Activated CD4-positive, CD25-positive, alpha-beta regulatory T cell treated with anti-CD3 and anti-CD28 coated beads, Interleukin-2, amount 50 U/mL, for 24 hours (primary cell): ENCODE results near the gene TMF1.
A peak's percentile ranks its signal among the peaks of the same experiment; 100 is the strongest.

ENCODE experiments used
- ATAC-seq, 2 donors: fragments of 150-1000 bp; cut with Tn5 transposase; one replicate each; pipeline ENCODE4 v1.10.0; 2021; ENCODE audit warnings: mild to moderate bottlenecking in 1 of 2, moderate library complexity in 1 of 2

TMF1 gene, protein sequence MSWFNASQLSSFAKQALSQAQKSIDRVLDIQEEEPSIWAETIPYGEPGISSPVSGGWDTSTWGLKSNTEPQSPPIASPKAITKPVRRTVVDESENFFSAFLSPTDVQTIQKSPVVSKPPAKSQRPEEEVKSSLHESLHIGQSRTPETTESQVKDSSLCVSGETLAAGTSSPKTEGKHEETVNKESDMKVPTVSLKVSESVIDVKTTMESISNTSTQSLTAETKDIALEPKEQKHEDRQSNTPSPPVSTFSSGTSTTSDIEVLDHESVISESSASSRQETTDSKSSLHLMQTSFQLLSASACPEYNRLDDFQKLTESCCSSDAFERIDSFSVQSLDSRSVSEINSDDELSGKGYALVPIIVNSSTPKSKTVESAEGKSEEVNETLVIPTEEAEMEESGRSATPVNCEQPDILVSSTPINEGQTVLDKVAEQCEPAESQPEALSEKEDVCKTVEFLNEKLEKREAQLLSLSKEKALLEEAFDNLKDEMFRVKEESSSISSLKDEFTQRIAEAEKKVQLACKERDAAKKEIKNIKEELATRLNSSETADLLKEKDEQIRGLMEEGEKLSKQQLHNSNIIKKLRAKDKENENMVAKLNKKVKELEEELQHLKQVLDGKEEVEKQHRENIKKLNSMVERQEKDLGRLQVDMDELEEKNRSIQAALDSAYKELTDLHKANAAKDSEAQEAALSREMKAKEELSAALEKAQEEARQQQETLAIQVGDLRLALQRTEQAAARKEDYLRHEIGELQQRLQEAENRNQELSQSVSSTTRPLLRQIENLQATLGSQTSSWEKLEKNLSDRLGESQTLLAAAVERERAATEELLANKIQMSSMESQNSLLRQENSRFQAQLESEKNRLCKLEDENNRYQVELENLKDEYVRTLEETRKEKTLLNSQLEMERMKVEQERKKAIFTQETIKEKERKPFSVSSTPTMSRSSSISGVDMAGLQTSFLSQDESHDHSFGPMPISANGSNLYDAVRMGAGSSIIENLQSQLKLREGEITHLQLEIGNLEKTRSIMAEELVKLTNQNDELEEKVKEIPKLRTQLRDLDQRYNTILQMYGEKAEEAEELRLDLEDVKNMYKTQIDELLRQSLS

DNA sequence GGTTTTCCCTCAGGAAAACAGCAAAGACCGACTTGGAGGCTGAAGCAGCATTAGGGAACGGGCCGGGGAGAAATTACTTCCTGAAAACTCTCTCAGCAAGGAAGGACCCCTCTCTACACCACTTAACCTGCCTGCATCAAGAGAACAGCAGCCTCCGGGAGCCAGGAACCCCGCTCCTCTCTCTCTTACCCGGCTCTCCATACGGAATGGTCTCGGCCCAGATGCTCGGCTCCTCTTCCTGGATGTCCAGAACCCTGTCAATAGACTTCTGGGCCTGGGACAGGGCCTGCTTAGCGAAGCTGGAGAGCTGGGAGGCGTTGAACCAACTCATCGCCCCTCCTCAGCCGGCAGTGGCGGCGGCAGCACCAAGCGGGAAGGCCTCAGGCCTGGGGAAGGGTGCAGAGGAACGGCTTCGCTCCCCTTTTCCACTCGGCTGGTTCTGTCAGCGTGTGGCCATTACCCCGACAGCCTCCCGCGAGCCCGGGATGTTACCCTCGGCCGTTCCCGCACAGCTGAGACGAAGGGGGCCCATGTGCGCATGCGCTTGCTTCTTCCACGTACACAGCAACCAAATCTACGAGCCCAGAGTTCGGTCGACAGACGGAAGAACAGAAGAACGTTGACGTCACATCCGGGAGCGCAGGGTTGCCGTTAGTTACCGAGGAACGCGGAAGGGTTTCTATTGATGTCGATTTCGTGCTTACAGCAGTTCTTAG, at the start of gene TMF1:
TSS of gene TMF1 (minus strand) at position 578 of the 716 bp plus-strand sequence. CDS start at position 331, 247 bp downstream.
- peak; percentile 95 for ATAC-seq

- ATAC-seq, result no peak
Observed at GRCh38 chr3:69099576-69099975, 47.4 kb upstream of the TMF1 start.

DNA sequence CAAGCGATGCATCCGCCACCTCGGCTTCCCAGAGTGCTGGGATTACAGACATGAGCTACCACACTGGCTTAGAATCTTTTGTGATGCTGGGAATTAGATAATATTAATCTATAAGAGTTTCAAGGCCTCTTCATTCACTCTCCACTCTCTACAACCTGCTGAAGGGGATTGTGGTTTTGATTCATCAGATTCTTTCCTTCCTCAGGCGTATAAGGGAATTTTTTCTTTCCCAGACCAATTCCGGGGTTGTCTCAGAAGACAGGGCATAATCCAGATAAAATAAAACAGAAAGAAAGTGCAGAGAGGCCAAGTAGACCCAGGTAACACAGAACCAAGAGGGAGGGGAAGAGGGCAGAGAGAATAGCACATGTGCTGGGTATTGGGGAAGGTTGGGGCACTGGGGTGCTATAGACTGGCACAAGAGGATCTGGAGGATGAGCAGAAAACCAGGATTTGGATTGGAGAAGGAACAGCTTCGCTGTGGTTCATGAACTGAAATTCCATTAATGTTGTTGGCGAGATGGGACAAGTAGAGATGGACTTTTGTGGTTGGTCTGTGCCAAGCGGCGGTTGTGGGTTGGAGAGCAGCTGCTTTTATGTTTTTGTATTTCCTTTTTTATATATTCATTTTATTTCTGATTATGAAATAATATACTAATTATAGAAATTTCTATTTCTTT, 45.4 kb upstream of the TMF1 start:
- ATAC-seq, result no peak

- ATAC-seq, result no peak
Observed at GRCh38 chr3:69096299-69096698, 44.2 kb upstream of the TMF1 start.

DNA sequence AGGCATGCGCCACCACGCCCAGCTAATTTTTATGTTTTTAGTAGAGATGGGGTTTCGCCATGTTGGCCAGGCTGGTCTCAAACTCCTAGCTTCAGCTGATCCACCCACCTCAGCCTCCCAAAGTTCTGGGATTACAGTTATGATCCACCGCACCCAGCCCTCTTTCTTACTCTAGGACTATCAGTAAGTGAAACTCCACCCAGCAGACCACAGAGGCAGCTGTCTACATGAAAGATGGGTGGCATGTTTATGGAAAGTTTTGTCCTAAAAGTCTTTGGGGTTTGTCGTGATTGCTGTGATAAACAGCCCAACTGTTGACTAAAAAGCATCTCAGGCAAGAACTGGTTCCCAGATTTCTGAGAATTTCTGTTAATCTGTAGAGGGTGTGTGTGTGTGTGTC, 43.5 kb upstream of the TMF1 start:
- peak in 1 of 2 donors; percentile 27 for ATAC-seq

DNA sequence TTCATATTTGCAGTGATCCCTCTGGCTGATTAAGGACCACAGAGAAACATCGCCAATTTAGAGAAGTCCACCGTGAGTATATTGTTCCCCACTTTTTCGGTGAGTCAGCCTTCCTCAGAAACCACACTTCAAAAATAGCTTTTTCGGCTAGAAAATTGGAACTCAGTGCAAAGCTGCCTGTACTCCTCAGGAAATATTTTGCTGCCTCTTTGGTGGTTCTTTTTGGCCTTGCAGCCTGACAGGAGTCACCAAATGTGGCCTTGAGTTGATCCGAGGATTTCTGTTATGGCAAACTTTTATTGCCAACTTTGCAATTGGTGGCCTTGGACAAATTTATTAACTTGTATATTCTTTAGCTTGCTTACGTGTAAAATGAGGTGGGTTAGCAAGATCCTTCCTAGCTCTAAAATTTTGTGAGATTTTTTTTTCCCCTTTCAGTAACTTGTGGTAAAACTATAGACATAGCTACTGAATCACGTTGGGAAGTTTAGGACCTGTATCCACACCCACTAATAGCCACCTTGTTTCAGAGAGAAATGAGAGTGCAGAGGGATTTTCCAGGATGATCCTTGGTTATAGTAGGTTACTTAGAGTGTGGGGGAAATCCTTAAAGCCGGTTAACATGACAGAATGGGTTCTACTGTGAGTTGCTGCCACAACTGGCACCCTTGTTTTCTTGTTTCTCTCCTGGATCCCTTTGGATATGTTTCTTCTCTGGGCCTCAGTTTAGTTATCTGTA, 42.5 kb upstream of the TMF1 start:
- peak; percentile 41 for ATAC-seq

GRCh38 chr3:69092030-69092516, 39.9 kb upstream of the TMF1 start:
- peak; percentile 24 to 39 for ATAC-seq

- ATAC-seq, result no peak
Observed at GRCh38 chr3:69091389-69092029, 39.4 kb upstream of the TMF1 start.

- ATAC-seq, result peak in 1 of 2 donors; percentile 3
Observed at GRCh38 chr3:69090021-69090420, 37.9 kb upstream of the TMF1 start.

DNA sequence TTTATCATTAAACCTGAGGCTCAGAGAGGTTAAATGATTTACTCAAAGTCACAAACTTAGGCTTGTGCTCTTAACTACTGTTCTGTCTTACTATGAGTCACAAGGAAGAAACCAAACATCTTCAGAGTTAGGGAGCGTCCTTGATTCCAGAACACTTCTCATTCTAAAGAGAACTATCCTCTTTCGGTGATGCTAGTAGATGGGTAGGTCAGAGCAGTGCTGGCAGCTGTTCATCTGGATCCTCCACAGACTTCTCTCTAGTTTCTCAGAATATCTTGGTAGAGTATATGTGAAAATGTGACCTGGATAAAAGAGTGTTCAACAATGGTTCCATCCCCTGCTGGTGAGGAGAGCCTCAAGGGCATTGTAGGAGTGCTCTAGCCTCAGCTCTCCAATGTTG, 35.9 kb upstream of the TMF1 start:
- ATAC-seq, result peak in 1 of 2 donors; percentile 18

DNA sequence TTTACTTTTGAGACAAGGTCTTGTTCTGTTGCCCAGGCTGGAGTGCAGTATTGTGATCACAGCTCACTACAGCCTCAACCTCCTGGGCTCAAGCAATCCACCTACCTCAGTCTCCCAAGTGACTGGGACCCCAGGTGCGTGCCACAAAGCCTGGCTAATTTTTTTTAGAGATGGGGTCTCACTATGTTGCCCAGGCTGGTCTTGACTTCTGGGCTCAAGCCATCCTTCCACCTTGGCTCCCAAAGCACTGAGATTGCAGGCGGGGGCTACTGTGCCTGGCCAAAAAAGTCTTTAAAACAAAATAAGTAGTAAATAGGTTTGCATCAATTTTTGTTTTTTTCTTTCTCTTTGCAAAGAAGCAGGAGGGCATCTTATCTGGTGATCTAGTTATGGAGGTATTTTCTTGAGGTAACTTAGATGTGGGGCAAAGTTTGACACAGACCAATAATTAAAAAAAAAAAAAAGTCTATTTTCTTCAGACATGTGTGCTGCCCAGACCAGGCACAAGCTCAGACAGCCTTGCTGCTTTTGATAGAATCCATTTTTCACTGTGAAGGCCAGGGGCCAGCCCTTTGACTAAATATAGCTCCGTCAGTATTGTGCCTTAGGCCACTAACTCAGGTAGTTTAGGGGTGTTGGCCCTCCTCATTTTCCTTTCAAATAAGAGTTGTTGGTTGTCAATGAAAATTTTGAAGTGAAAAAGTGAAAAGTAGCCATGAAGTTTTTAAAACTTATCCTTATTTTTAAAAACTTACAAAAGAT, 35.1 kb upstream of the TMF1 start:
- no peak for ATAC-seq

- peak; percentile 7 to 8 for ATAC-seq
Observed at GRCh38 chr3:69085833-69086722, 33.9 kb upstream of the TMF1 start.

DNA sequence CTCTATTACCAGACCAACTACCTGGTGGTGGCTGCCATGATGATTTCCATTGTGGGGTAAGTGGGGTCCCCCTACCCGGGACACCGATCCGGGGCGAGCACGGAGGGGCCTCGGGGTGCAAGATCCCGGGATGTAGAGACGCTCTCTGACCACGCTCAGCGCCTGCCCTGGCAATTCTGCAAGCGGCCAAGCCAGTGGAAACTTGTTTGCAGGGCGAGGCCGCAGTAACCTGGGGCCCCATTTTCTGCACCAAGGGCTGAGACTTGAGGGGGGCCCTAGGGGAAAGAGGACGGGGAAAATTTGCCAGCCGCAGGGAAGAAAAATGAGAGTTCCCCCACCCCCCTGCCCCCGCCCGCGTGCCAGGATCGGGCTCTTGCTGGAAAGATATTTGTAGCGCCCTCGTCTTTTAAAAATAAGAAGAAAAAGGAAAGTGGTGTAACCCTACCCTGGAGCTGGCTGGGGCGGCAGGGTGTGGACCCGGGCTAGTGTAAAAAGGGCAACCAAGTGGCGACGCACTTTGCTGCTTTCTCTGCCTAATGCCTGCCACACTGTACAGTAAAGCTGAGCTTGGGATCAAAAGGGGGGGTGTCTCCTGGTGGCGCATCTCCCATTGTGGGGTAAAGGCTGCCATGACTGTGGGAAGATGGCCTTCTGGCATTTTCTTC, 33.2 kb upstream of the TMF1 start:
- no peak for ATAC-seq

DNA sequence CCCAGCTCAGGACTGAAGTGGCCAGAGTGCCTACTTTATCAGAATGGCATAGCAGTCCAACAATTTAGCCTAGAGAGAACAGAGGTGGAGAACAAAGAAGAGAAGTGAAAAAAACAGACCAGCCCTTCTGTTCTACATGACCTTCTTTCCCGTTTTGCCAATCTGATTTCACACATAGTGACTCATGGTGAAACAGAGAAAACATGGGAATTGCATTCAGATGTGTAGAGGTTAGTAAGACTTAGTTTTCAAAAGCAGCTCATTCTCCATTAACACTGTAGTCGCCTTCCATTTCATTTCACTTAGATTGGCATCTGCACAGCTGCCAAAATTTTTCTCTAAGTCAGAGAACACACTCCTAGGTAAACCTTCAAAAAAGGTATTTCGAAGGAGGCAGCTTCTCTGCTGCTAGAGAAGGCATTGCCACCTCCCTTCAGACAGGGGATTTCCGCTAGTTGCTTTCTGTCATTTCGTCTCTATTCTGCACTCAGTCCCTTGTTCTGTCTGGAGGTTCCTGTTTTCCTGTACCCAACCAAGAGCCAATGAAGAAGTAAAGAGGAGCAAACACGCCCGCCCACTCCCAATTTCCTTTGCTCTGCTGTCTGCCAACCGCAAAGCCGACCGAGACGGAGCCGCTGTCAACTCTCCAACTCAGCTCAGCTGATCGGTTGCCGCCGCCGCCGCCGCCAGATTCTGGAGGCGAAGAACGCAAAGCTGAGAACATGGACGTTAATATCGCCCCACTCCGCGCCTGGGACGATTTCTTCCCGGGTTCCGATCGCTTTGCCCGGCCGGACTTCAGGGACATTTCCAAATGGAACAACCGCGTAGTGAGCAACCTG, 32.4 kb upstream of the TMF1 start, which contains the start of gene ARL6IP5:
TSS of gene ARL6IP5 (plus strand) at position 612 of the 842 bp plus-strand sequence. CDS start at position 723, 111 bp downstream.
- peak; percentile 43 to 47 for ATAC-seq

DNA sequence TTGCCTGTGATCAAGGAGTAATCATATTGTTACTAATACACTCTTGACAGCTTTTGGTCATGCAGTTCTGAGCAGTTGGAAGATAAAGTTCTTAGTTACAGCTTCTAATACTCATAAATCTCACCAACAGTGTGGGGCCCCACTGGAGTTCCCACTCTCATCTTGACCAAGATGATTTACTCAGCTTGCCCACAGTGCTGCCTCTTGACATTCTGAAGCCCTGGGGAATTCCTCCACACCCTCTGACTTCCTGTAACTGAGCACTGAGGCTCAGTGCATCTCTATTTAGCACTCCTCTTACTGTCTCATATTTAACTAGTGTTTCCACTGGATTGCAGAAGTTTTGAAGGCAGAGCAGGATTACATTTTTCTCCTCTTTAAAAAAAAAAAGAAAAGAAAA, 30.7 kb upstream of the TMF1 start:
- peak; percentile 74 to 76 for ATAC-seq

DNA sequence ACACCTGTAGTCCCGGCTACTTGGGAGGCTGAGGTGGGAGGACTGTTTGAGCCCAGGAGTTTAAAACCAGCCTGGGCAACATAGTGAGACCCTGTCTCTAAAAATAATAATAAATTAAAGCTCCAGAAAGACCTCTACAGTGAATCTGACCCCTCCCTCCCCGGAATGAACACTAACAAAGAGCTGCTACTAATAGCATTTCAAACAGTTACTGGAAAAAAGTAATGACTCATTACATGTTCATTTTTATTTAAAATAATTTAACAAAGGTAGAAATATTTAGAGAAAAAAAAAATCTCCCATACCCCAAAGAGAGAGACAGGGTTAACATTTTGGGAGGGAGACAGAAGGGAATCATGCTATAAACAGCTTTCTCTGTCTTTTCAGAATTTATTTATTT, 30.2 kb upstream of the TMF1 start:
- no peak for ATAC-seq
